Endothelial cell of umbilical vein (primary cell): ENCODE results near the gene RRAGD. TPM values are rescaled to one million over a fixed set of nuclear protein-coding genes. Genes with fewer than 3 reads are reported as not detected.

Experiments
- BruUV-seq: library from RNA; stranded (reverse); fragments of 400-500 nt; replicated peaks from 2 replicates; lab custom pipeline; 2021; lab: Mats Ljungman, UMichigan
- CTCF ChIA-PET: fragments of 300-600, 350-600 bp; sonication (Branson Sonifier 250); formaldehyde crosslinking; loops from one replicate; lab custom pipeline; 2021; ENCODE audit warnings: antibody characterized with exemption, inconsistent platforms; lab: Charles Lee
- POLR2A ChIA-PET: fragments of 300-600, 350-600 bp; sonication (Branson Sonifier 250); formaldehyde crosslinking; loops from one replicate; lab custom pipeline; 2021; ENCODE audit warnings: antibody characterized with exemption, inconsistent platforms; lab: Charles Lee
- DNase-seq: peaks from one replicate; pipeline ENCODE4 v3.0.0-alpha.2; 2011; ENCODE audit warnings: low read depth, low spot score
- FAIRE-seq: peaks from 2 replicates; lab custom pipeline; 2011; peaks lifted over from hg19 to GRCh38; lab: Jason Lieb, UNC
- H2AFZ ChIP-seq: 2 replicates; pipeline ENCODE4 v1.6.0; 2012; ENCODE audit warnings: low read depth, low read length, control low read depth, inconsistent platforms
- H3K27ac ChIP-seq: 2 replicates; pipeline ENCODE4 v1.5.1; 2011; ENCODE audit warnings: low read depth, mild to moderate bottlenecking, control low read depth, low read length, moderate library complexity; ENCODE audit not compliant: insufficient read depth
- H3K27me3 ChIP-seq, 2 experiments: 2 replicates each; pipeline versions ENCODE4 v1.6.0 to v1.6.1; 2011; ENCODE audit warnings: low read length in 2 of 2, mixed read lengths in 1 of 2; ENCODE audit not compliant: control insufficient read depth in 2 of 2, insufficient read depth in 2 of 2
- H3K36me3 ChIP-seq, 2 experiments: 2 replicates in 1 of 2; 3 replicates in 1 of 2; pipeline ENCODE4 v1.5.1; 2011; ENCODE audit warnings: low read length in 2 of 2, mild to moderate bottlenecking in 1 of 2, moderate library complexity in 1 of 2; ENCODE audit not compliant: control insufficient read depth in 2 of 2, insufficient read depth in 2 of 2; ENCODE audit errors: extremely low read depth in 1 of 2
- H3K4me1 ChIP-seq: 3 replicates; pipeline ENCODE4 v1.5.1; 2011; ENCODE audit warnings: mild to moderate bottlenecking, low read length; ENCODE audit not compliant: control insufficient read depth, insufficient read depth; ENCODE audit errors: extremely low read depth
- H3K4me2 ChIP-seq: 2 replicates; pipeline ENCODE4 v1.6.1; 2011; ENCODE audit warnings: low read length, control low read depth, mixed read lengths; ENCODE audit not compliant: insufficient read depth
- H3K4me3 ChIP-seq, 3 experiments: fragments of 200-600 bp in 1 of 3; sonication (generic), shearing (Covaris generic) in 1 of 3; replicated peaks in 1 of 3; 2 replicates each; pipeline ENCODE4 v1.5.1; 2011 to 2016; ENCODE audit warnings: control low read depth in 3 of 3, low read length in 3 of 3, mild to moderate bottlenecking in 2 of 3, inconsistent platforms in 1 of 3, low read depth in 1 of 3, moderate library complexity in 1 of 3; ENCODE audit not compliant: insufficient read depth in 1 of 3
- H3K79me2 ChIP-seq: 2 replicates; pipeline ENCODE4 v1.6.0; 2012; ENCODE audit warnings: low read length, inconsistent platforms; ENCODE audit not compliant: control insufficient read depth, insufficient read depth
- H3K9ac ChIP-seq: replicated peaks from 2 replicates; pipeline ENCODE3; 2011; ENCODE audit warnings: low read length, control low read depth; ENCODE audit not compliant: insufficient read depth; ENCODE audit errors: extremely low read depth
- H3K9me1 ChIP-seq: replicated peaks from 3 replicates; pipeline ENCODE4 v1.6.0; 2011; ENCODE audit warnings: mild to moderate bottlenecking, low read length; ENCODE audit not compliant: control insufficient read depth, insufficient read depth; ENCODE audit errors: extremely low read depth
- H3K9me3 ChIP-seq: replicated peaks from 2 replicates; pipeline ENCODE4 v1.5.1; 2012; ENCODE audit warnings: low read length, inconsistent platforms; ENCODE audit not compliant: control insufficient read depth, insufficient read depth
- H4K20me1 ChIP-seq: replicated peaks from 2 replicates; pipeline ENCODE3; 2011; ENCODE audit warnings: mild to moderate bottlenecking, low read length; ENCODE audit not compliant: control insufficient read depth, insufficient read depth; ENCODE audit errors: extremely low read depth
- EZH2 ChIP-seq: IDR thresholded peaks from 2 replicates; pipeline ENCODE4 v1.6.1; 2012; ENCODE audit warnings: borderline replicate concordance, low read depth, mild to moderate bottlenecking, moderate library complexity, low read length, inconsistent platforms; ENCODE audit not compliant: severe bottlenecking
- FOS ChIP-seq: IDR thresholded peaks from 2 replicates; pipeline ENCODE4 v1.6.1; 2011; ENCODE audit warnings: mild to moderate bottlenecking, low read length, moderate library complexity, borderline replicate concordance; ENCODE audit not compliant: insufficient read depth
- GATA2 ChIP-seq: IDR thresholded peaks from 2 replicates; pipeline ENCODE4 v1.7.0; 2011; ENCODE audit warnings: low read depth, mild to moderate bottlenecking, moderate library complexity, mixed read lengths, low read length; ENCODE audit not compliant: insufficient read length, insufficient read depth
- JUN ChIP-seq: IDR thresholded peaks from 2 replicates; pipeline ENCODE4 v1.6.1; 2011; ENCODE audit warnings: borderline replicate concordance, low read depth; ENCODE audit not compliant: insufficient read length, insufficient read depth
- MAX ChIP-seq: IDR thresholded peaks from 2 replicates; pipeline ENCODE4 v1.6.1; 2011; ENCODE audit not compliant: insufficient read depth, insufficient read length
- MYC ChIP-seq: IDR thresholded peaks from one replicate; pipeline ENCODE4 v1.6.1; 2011; ENCODE audit warnings: mild to moderate bottlenecking, low read depth, low read length
- POLR2A ChIP-seq: IDR thresholded peaks from 2 replicates; pipeline ENCODE4 v1.6.1; 2012; ENCODE audit warnings: low read depth, mild to moderate bottlenecking, control low read depth, low read length
- POLR2AphosphoS5 ChIP-seq: IDR thresholded peaks from 2 replicates; pipeline ENCODE4 v1.6.1; 2012; ENCODE audit warnings: low read depth, mild to moderate bottlenecking, control low read depth, low read length, moderate library complexity; ENCODE audit not compliant: insufficient read depth
- dilution Hi-C: fragments of 300-500 bp; cut with MboI; formaldehyde crosslinking; loops from one replicate; pipeline ENCODE4 v1.15.0; 2019; ENCODE audit warnings: low sequenced_read_pairs; ENCODE audit not compliant: extremely low pct_ligation_motif_present
- intact Hi-C: fragments of 100-400 bp; cut with micrococcal nuclease; formaldehyde crosslinking; loops from one replicate; pipeline ENCODE4 v1.10.0; 2022
- polyA plus RNA-seq, 4 experiments: library from polyadenylated mRNA; depleted of rRNA in 3 of 4; stranded (reverse) in 3 of 4; unstranded in 1 of 4; fragments of >200 nt; gene quantifications; 2 replicates each; pipeline versions ENCODE4 v1.2.1 to v1.2.3, GENCODE V29; 2011 to 2012; ENCODE audit warnings: missing spikeins in 1 of 4
- total RNA-seq: library from RNA; stranded (reverse); gene quantifications from 2 replicates; pipeline ENCODE4 v1.2.3, GENCODE V29; 2021
- TF ChIP-seq, protein P1 (sequence below), 2 donors: IDR thresholded peaks; 1 replicate in 1 of 2; 2 replicates in 1 of 2; pipeline ENCODE4 v1.5.1; 2011; ENCODE audit warnings: low read length in 2 of 2, mild to moderate bottlenecking in 2 of 2, moderate library complexity in 2 of 2, control low read depth in 1 of 2, inconsistent platforms in 1 of 2, low read depth in 1 of 2; ENCODE audit not compliant: insufficient read depth in 1 of 2; ENCODE audit errors: extremely low read depth in 1 of 2

RRAGD gene
- total and polyA plus RNA-seq, 2 donors (not counting 3 experiments of a cell fraction or from before 2014, with no cell fraction given), result 0.07 to 2.0 TPM

- H3K27me3 ChIP-seq, result no peaks in the 10 kb centered on the region
- no TSS peak for BruUV-seq
- no peak overlapping the region for H3K9ac ChIP-seq
- DNase-seq (no peak), FAIRE-seq (no peak)
- ChIA-PET POLR2A (no interaction called here), CTCF (interaction anchor here (1.3 to 3.8 kb wide), 2 partner anchors 9 to 10 kb away, joined by 4 to 15 read pairs; no protein-coding TSS in a partner anchor)
- H3K79me2 ChIP-seq, result no peaks in the 10 kb centered on the region
- no peaks in the 10 kb centered on the region for H3K9me1 ChIP-seq
- peaks cover 25% of the 10 kb centered on the region for H3K4me1 ChIP-seq
- H3K4me2 ChIP-seq, result no peak overlapping the region
- H3K9me3 ChIP-seq, result no peaks in the 10 kb centered on the region
- intact Hi-C loops (no loop called here), dilution Hi-C loops (no loop called here)
- no peaks in the 10 kb centered on the region for H4K20me1 ChIP-seq
- no peak overlapping the region for H2AFZ ChIP-seq
- H3K4me3 ChIP-seq, result no peak overlapping the region
- no peak for TF ChIP-seq POLR2AphosphoS5
- TF ChIP-seq MAX, result no peak
- TF ChIP-seq FOS, result no peak
- no peak for TF ChIP-seq EZH2
- TF ChIP-seq MYC, result no peak
- TF ChIP-seq GATA2, result no peak
- no peak for TF ChIP-seq JUN
- TF ChIP-seq, protein P1, sequence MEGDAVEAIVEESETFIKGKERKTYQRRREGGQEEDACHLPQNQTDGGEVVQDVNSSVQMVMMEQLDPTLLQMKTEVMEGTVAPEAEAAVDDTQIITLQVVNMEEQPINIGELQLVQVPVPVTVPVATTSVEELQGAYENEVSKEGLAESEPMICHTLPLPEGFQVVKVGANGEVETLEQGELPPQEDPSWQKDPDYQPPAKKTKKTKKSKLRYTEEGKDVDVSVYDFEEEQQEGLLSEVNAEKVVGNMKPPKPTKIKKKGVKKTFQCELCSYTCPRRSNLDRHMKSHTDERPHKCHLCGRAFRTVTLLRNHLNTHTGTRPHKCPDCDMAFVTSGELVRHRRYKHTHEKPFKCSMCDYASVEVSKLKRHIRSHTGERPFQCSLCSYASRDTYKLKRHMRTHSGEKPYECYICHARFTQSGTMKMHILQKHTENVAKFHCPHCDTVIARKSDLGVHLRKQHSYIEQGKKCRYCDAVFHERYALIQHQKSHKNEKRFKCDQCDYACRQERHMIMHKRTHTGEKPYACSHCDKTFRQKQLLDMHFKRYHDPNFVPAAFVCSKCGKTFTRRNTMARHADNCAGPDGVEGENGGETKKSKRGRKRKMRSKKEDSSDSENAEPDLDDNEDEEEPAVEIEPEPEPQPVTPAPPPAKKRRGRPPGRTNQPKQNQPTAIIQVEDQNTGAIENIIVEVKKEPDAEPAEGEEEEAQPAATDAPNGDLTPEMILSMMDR (IDR thresholded peaks at IDR 0.05; ENCODE audit: extremely low read depth in 1 of 2, insufficient read depth in 1 of 2, low read depth in 1 of 2, low read length in 2 of 2), result no peak
- TF ChIP-seq POLR2A, result no peak
- H3K27ac ChIP-seq, result no peak overlapping the region
- H3K36me3 ChIP-seq, result peaks cover 0 to 4% of the 10 kb centered on the region in 2 experiments
Measured at GRCh38 chr6:89321131-89321970, 90.7 kb downstream of the RRAGD start.
